IPS DF 19.7 (cell line): ENCODE data around the gene SESTD1.
"Not testable (repeated sequence)": the region's sequence is repeated elsewhere in the genome, so short reads cannot be mapped to it uniquely, and the experiment has no call there.

Experiments
- DNase-seq: peaks from one replicate; pipeline ENCODE4 v3.0.0-alpha.2; 2013; ENCODE audit warnings: low read depth, low spot score

The SESTD1 gene

GRCh38 chr2:179268277-179268925 lies 3.8 kb upstream of the SESTD1 start:
- no peak for DNase-seq

- DNase-seq = no peak
These were observed 1.6 kb upstream of the SESTD1 start for GRCh38 chr2:179266271-179266670.

GRCh38 chr2:179265082-179265510 lies 464 bp upstream of the SESTD1 start:
- no peak for DNase-seq

GRCh38 chr2:179263446-179264367 lies 925 bp downstream of the SESTD1 start:
- DNase-seq = no peak

GRCh38 chr2:179263015-179263414 lies 1.6 kb downstream of the SESTD1 start:
- no peak for DNase-seq

- DNase-seq = no peak
These were observed 2.5 kb downstream of the SESTD1 start for GRCh38 chr2:179262077-179262660.

- DNase-seq = no peak
These were observed 3.3 kb downstream of the SESTD1 start for GRCh38 chr2:179261151-179261825.

- DNase-seq = no peak
These were observed 4.4 kb downstream of the SESTD1 start for GRCh38 chr2:179260224-179260623.

- no peak for DNase-seq
These were observed 9.5 kb downstream of the SESTD1 start for GRCh38 chr2:179255129-179255528.

- no peak for DNase-seq
These were observed 11.4 kb downstream of the SESTD1 start for GRCh38 chr2:179253226-179253625.

GRCh38 chr2:179252423-179252822 lies 12.2 kb downstream of the SESTD1 start:
- DNase-seq = no peak

GRCh38 chr2:179251870-179252269 lies 12.8 kb downstream of the SESTD1 start:
- DNase-seq = no peak

GRCh38 chr2:179250848-179251504 lies 13.7 kb downstream of the SESTD1 start:
- DNase-seq = no peak

GRCh38 chr2:179250095-179250494 lies 14.5 kb downstream of the SESTD1 start:
- DNase-seq = no peak

GRCh38 chr2:179248024-179248348 lies 16.6 kb downstream of the SESTD1 start:
- no peak for DNase-seq

GRCh38 chr2:179247318-179248023 lies 17.2 kb downstream of the SESTD1 start:
- DNase-seq = no peak

- DNase-seq = not testable (repeated sequence)
These were observed 18.8 kb downstream of the SESTD1 start for GRCh38 chr2:179245843-179246242.

- DNase-seq = no peak
These were observed 21.6 kb downstream of the SESTD1 start for GRCh38 chr2:179243046-179243445.

GRCh38 chr2:179240481-179241451 lies 23.9 kb downstream of the SESTD1 start:
- DNase-seq = no peak

GRCh38 chr2:179239838-179240237 lies 24.8 kb downstream of the SESTD1 start:
- no peak for DNase-seq
